Measurements from ENCODE around the gene SCT. TPM values are rescaled to one million over a fixed set of nuclear protein-coding genes. Genes with fewer than 3 reads are reported as not detected.

Gene SCT
- total and polyA plus RNA-seq, 2 donors (not counting 1 experiment from before 2014, with no cell fraction given): not detected

- intact Hi-C loops (cut with micrococcal nuclease): no loop called here
- Histone ChIP-seq H4K20me1 (ENCODE audit: control insufficient read depth, insufficient read depth, low read length, poor library complexity, severe bottlenecking) (peaks cover 16% of the 10 kb centered on the region), H3K27me3 (replicated peaks in 1 of 4; ENCODE audit: control extremely low read depth in 1 of 4, control insufficient read depth in 3 of 4, insufficient read depth in 4 of 4, low read length in 3 of 4) (peaks cover 0 to 31% (median 17%) of the 10 kb centered on the region in 4 experiments), H3K9me3 (ENCODE audit: control extremely low read depth in 1 of 3, control insufficient read depth in 2 of 3, insufficient read depth in 1 of 3, low read length in 2 of 3) (peaks cover 0 to 7% (median 0%) of the 10 kb centered on the region in 3 donors), H3K4me2 (replicated peaks; ENCODE audit: low read depth, low read length, poor library complexity, severe bottlenecking) (no peak overlapping the region), H3K79me2 (ENCODE audit: control insufficient read depth, insufficient read depth, low read length) (peaks cover 2% of the 10 kb centered on the region), H3K36me3 (replicated peaks in 1 of 2; ENCODE audit: control extremely low read depth in 1 of 2, control insufficient read depth in 1 of 2, extremely low read depth in 1 of 2, insufficient read depth in 2 of 2, low read length in 1 of 2) (no peaks in the 10 kb centered on the region), H3K27ac (ENCODE audit: low read length in 2 of 2) (no peak overlapping the region), H3K4me3 (ENCODE audit: control extremely low read depth in 1 of 5, extremely low read depth in 1 of 5, insufficient read depth in 1 of 5, low read depth in 2 of 5, low read length in 4 of 5) (no peak overlapping the region), H3K9ac (ENCODE audit: low read length) (no peak overlapping the region), H2AFZ (ENCODE audit: insufficient read depth, low read depth, low read length, poor library complexity, severe bottlenecking) (no peak overlapping the region), H3K4me1 (ENCODE audit: control insufficient read depth in 2 of 2, insufficient read depth in 2 of 2, low read length in 2 of 2) (peaks cover 24 to 34% of the 10 kb centered on the region in 2 donors)
- Mint-ChIP-seq H3K27ac (no peak overlapping the region), H3K9me3 (ENCODE audit: insufficient read depth) (no peaks in the 10 kb centered on the region), H3K4me1 (peaks cover 22% of the 10 kb centered on the region), H3K4me3 (no peak overlapping the region), H3K27me3 (peaks cover 13% of the 10 kb centered on the region)
- DNase-seq (no peak), ATAC-seq (ENCODE audit: low read depth) (no peak)
- WGBS (ENCODE audit: insufficient coverage): 94% methylated on average over 15 of the region's 19 CpGs
- ChIA-PET CTCF (no interaction called here), POLR2A (no interaction called here)
- TF ChIP-seq CTCF (IDR thresholded peaks at IDR 0.05) (no peak), EZH2 (IDR thresholded peaks at IDR 0.05; ENCODE audit: borderline replicate concordance, insufficient read depth, low read depth, low read length, poor library complexity, severe bottlenecking) (no peak)
Observed at GRCh38 chr11:641806-642370, 14.9 kb upstream of the SCT start.

- Mint-ChIP-seq H3K4me1 (peaks cover 21% of the 10 kb centered on the region), H3K9me3 (ENCODE audit: insufficient read depth) (no peaks in the 10 kb centered on the region), H3K4me3 (peak overlapping the region; percentile 80), H3K27me3 (peaks cover 23% of the 10 kb centered on the region), H3K27ac (peak overlapping the region; percentile 70)
- Histone ChIP-seq H3K27ac (ENCODE audit: low read length in 2 of 2) (no peak overlapping the region), H3K27me3 (replicated peaks in 1 of 4; ENCODE audit: control extremely low read depth in 1 of 4, control insufficient read depth in 3 of 4, insufficient read depth in 4 of 4, low read length in 3 of 4) (peaks cover 0 to 38% (median 20%) of the 10 kb centered on the region in 4 experiments), H2AFZ (ENCODE audit: insufficient read depth, low read depth, low read length, poor library complexity, severe bottlenecking) (no peak overlapping the region), H3K9me3 (ENCODE audit: control extremely low read depth in 1 of 3, control insufficient read depth in 2 of 3, insufficient read depth in 1 of 3, low read length in 2 of 3) (peaks cover 0 to 7% (median 0%) of the 10 kb centered on the region in 3 donors), H3K4me1 (ENCODE audit: control insufficient read depth in 2 of 2, insufficient read depth in 2 of 2, low read length in 2 of 2) (peaks cover 24 to 28% of the 10 kb centered on the region in 2 donors), H4K20me1 (ENCODE audit: control insufficient read depth, insufficient read depth, low read length, poor library complexity, severe bottlenecking) (peaks cover 16% of the 10 kb centered on the region), H3K79me2 (ENCODE audit: control insufficient read depth, insufficient read depth, low read length) (peaks cover 2% of the 10 kb centered on the region), H3K4me3 (ENCODE audit: control extremely low read depth in 1 of 5, extremely low read depth in 1 of 5, insufficient read depth in 1 of 5, low read depth in 2 of 5, low read length in 4 of 5) (peak overlapping the region in 1 of 5 experiments; percentile 41), H3K36me3 (replicated peaks in 1 of 2; ENCODE audit: control extremely low read depth in 1 of 2, control insufficient read depth in 1 of 2, extremely low read depth in 1 of 2, insufficient read depth in 2 of 2, low read length in 1 of 2) (no peaks in the 10 kb centered on the region), H3K9ac (ENCODE audit: low read length) (no peak overlapping the region), H3K4me2 (replicated peaks; ENCODE audit: low read depth, low read length, poor library complexity, severe bottlenecking) (peak overlapping the region; percentile 76)
- ATAC-seq (ENCODE audit: low read depth) (peak; percentile 44), DNase-seq (peak; percentile 50)
- intact Hi-C loops (cut with micrococcal nuclease): no loop called here
- POLR2A ChIA-PET: interaction anchor here (0.6 kb wide), 1 partner anchor 14 kb away, joined by 3 read pairs; no protein-coding TSS in a partner anchor
- WGBS (ENCODE audit: insufficient coverage): 5% methylated on average over 56 of the region's 69 CpGs
- no peak for TF ChIP-seq CTCF (IDR thresholded peaks at IDR 0.05)
- no peak for TF ChIP-seq EZH2 (IDR thresholded peaks at IDR 0.05; ENCODE audit: borderline replicate concordance, insufficient read depth, low read depth, low read length, poor library complexity, severe bottlenecking)
- CTCF ChIA-PET: no interaction called here
Observed at GRCh38 chr11:640021-640706, 13.2 kb upstream of the SCT start.

Measured in B cell (primary cell).